EH (cell line): ENCODE measurements around the gene ZC4H2.
A peak's percentile ranks its signal among the peaks of the same experiment; 100 is the strongest.
"Not testable (repeated sequence)": the region's sequence is repeated elsewhere in the genome, so short reads cannot be mapped to it uniquely, and the experiment has no call there.

ENCODE experiments used
- DNase-seq: peaks from one replicate; pipeline ENCODE4 v3.0.0-alpha.2; 2015; ENCODE audit warnings: low read depth

ZC4H2 gene, protein sequence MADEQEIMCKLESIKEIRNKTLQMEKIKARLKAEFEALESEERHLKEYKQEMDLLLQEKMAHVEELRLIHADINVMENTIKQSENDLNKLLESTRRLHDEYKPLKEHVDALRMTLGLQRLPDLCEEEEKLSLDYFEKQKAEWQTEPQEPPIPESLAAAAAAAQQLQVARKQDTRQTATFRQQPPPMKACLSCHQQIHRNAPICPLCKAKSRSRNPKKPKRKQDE

DNA sequence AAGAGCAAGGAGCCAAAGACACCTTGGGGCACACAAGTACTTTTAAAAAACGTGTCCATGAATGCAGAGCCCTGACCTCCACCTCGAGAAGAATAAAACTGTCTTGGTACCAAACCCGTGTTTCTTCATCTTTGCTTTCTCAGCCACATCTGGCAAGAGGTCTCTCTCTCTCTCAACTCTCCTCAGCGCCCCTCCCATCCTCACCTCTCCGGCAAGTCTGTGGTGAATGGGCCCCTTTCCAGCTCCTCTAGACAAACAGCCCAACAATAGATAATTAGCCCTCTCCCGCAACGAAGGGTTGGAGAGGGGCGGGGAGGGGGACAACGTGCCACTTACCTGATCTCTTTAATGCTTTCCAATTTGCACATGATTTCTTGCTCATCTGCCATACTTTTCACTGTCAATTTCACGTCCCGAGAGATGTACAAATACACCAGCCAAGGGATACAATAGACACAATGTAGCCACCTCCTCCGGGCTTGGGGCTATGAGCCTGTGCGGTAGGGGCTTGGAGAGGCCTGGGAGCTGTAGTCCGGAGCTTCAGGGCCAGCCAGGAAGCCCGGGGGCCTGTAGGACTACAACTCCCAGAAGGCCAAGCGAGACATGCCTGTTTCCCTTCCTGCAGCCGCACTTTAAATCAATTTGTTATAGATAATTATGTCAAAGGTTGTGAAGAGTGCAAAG is at the start of gene ZC4H2:
Gene ZC4H2 (minus strand): TSS at position 462 of the 684 bp plus-strand sequence. CDS start 73 bp downstream, at position 389.
- peak; percentile 79 for DNase-seq

DNA sequence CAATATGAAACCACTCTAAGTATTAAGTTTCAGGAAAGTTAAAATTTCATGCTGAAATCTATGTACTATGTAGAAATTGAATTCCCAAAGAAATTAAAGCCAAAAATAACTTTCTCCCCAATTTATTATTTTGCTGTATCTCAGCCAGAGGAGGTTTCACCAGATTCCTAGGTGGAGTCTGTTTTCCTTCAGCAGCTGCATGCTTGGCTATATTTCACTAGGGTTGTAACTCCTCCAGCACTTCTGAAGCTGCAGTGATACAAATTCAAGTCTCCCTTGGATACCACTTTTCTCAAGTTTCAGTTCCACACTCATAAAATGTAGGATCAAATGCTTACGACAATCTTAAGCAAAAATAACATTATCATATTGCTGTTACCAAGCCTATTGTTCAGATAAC is 41.2 kb upstream of the ZC4H2 start:
- DNase-seq, result no peak

DNA sequence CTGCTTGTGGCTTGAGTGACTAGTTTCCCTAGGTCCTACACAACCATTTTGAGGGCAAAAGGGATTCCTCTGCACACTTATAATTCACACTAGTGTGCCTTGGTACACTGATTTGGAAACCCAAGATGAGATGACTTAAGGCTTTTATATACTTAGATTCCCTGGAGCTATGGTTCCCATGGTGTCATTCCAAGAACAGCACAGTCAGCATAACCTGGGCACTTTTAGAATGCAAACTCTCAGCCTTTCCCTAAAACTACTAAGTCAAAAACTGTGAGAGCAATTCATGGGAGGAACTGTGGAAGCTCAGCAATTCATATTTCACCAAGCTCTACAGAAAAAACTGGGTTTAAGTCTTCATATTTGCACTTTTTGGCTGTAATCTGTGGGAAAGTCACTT is 38.0 kb upstream of the ZC4H2 start:
- DNase-seq, result no peak

DNA sequence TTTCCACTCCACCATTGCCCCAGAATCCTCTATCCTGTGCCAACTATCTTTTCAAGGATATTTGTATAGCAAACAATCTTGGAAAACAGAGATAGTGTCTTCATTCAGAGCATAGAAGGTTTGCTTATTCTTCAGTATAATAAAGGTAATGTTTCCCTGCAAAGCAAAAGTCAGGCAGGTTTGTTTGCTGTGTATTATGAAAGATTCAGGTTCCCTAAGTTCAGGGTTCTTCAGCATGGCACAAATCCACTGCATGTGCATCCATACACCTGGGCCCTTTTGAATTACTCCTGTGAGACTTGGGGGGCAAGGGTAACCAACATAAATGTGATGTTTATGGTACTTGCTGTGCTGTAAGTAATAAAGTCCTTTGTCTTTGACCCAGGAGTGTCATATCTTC is 33.2 kb upstream of the ZC4H2 start:
- DNase-seq, result no peak

DNA sequence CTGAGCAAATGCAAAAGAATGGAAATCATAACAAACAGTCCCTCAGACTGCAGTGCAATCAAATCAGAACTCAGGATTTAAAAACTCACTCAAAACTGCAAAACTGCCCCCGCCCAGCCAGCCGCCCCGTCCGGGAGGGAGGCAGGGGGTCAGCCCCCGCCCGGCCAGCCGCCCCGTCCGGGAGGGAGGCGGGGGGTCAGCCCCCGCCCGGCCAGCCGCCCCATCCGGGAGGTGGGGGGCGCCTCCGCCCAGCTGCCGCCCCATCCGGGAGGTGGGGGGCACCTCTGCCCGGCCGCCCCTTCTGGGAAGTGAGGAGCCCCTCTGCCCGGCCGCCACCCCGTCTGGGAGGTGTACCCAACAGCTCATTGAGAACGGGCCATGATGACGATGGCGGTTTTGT is 26.0 kb upstream of the ZC4H2 start:
- not testable (repeated sequence) for DNase-seq

DNA sequence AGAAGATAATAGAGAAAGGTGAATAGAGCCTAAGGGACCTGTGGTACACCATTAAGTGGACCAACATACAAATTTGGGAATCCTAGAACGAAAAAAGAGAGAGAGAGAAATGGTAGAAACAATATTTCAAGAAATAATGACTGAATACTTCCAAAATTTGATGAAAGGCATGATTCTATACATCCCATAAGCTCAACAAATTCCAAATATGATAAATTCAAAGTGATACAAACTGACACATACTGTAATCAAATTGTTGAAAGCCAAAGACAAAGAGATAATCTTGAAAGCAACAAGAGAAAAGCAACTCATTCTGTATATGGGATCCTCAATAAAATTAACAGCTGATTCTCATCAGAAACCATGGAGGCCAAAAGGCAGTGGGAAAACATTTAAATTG is 20.6 kb upstream of the ZC4H2 start:
- no peak for DNase-seq

DNA sequence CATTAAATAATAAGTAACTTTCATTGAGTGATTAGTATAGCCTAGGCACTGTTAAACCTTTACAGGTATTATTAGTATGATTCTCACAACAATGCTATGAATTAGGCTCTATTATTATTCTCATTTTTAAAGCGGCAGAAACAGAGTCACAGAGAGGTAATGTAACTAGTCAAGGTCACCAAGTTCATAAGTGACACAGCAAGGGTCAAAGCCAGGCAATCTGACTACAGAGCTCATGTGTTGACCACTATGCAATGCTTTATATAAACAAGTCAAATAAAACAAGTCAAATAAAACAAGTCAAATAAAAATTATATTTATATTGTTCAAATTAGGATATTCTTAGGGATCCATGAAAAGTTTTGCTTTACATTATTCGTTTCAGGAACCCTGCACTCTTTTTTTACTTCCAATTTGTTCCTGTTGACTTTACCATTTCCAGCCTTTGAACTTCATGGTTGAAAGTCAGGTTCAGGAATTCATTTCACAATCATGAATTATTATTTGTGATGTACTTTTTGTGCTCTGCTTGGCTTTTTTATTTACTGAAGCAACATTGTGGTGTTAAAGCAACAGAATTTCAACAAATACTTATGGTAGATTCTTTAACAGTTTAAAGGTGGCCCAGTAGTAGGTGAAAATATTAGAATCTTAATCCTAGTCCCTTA is 18.0 kb upstream of the ZC4H2 start:
- no peak for DNase-seq

DNA sequence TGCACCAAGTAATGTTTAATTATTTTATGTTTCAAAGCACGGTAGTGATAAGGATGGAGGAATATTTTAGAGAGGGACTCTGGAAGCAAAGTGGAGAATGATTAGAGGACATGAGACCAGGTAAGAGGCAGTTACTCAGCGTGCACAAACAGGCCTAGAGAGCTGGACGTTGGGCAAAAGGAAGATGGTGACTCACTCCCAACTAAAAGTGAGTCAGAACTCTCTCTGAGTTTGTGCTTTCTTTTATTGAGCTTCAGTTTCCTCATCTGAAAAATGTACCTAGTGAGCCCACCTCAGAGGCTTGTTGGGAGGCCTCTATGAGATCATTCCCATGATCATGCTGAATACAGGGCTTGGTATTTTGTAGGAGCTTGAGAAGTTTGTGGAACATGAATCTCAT is 1.6 kb upstream of the ZC4H2 start:
- DNase-seq, result peak; percentile 1

DNA sequence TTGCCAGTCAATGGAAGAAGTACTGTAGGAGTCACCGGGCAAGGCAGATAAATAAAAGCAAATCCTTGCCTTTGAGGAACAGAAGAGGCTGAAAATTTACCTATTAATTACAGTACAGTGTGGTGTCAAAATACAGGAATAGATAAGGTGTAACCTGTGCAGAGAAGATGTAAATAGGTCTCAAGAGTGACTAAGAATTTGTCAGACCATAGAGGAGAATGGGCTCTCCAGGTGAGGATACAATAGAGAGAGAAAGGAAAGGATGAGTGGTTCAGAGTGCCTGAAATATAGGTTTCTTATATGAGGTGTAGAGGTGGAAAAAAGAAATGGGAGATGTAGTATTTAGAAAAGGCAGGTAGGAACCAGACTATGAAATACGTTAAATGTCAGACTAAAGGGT is 801 bp upstream of the ZC4H2 start:
- DNase-seq, result no peak

DNA sequence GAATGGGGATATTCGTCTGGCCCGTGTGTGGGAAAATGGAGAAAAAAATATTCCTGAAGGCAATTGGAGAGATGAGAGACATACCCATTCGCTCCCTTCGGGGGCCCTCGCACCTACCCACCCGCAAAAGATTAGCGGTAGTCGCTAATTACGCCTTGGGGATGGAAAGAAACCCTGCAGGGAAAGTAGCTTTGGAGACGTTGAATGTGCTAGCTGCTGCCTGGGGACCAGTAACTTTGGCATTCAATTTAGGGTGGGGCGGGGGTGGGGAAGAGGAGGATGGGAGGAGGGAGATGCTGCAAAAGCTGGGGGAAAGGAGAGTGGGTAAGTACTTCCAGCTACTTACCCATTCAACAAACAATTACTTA is 407 bp upstream of the ZC4H2 start:
- no peak for DNase-seq

DNA sequence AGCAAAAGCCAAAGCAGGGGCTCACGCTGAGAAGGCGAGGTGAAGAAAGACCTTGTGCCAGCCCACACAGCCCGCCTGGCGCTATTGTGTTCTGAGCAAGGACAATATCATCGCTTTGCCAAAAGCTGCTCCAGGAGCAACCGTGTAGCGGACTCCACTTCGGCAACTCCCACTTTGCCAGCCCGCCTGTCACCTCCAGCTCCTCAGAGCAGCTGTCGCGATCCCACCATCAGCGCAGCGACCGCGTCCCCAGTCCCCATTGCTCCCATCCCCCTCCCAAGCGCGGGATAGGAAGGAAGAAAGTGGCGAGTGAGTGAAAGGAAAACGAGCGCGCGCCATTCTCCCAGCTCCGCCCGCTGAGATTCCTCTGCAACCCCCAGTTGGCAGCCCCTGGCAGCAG is 759 bp downstream of the ZC4H2 start:
- peak; percentile 15 for DNase-seq

DNA sequence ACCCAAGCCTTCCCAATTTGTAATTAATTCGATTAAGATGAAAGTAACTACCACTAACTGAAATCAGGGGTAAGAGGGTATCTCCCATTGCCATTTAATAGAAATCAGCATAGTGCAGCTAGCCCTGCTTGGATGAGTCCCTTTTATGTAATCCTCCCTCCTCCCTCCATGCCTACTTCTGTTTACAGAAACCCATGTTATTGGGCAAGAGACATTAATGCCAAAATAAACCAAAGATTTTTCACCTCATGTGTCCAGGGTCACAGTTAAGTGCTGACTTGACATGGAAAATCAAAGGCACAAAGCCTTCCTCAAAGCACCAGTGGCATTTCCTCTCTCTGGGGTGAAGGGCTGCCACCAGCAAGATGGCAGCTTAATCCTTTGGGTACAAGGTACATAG is 50.8 kb downstream of the ZC4H2 start:
- no peak for DNase-seq

DNA sequence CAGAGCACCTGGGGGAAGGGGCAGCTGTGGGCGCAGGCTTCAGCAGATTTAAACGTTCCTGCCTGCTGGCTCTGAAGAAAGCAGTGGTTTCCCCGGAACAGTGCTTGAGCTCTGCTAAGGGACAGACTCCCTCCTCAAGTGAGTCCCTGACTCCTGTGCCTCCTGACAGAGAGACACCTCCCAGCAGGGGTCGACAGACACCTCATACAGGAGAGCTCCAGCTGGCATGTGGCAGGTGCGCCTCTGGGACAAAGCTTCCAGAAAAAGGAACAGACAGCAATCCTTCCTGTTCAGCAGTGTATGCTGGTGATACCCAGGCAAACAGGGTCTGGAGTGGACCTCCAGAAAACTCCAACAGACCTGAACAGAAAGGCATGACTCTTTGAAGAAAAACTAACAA is 68.1 kb downstream of the ZC4H2 start:
- no peak for DNase-seq

DNA sequence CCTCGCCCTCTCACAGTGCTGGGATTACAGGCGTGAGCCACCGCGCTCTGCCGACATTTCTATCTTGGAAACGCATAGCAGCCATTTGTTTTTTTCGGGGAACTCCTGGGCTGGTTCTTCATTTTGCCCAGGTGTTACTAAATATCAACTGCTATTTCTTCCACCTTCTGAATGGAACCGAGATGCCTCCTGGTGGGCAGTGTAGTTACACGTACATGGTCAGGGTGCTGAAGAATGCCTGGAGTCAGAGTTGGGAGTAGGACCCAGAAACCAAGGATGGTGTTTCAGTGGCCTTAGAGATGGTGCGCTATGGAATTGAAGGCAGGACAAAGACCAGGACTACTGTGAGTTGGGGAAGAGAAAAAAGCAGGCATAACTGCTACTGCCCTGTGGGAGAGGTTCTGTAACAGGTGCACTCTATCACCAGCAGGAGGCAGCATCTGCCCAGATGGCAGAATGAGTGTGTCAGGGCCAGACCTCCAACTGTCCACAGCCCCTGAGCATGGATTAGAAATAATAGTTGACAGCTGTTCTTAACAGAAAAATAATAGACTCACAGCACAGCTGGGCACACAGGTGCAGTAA is 81.7 kb downstream of the ZC4H2 start:
- DNase-seq, result peak; percentile 1

DNA sequence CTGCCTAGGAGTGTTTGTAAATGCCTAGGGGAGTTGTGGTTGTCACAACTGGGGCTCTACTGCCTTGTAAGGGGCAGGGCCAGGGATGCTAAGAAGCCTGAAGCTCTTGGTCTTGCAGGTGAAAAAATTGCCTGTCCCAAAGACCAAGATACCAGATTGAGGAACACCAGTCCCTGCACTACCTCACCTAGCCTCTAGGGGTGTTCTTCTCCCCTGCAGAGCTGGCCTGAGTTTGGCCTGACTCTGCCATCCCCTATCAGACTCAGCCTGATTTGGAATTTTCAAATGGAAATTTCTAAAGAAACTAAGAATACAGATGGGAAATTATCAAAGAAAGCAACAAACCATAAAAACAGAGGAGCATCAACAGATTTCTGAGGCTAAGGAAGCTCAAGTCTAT is 90.4 kb downstream of the ZC4H2 start:
- DNase-seq, result no peak

DNA sequence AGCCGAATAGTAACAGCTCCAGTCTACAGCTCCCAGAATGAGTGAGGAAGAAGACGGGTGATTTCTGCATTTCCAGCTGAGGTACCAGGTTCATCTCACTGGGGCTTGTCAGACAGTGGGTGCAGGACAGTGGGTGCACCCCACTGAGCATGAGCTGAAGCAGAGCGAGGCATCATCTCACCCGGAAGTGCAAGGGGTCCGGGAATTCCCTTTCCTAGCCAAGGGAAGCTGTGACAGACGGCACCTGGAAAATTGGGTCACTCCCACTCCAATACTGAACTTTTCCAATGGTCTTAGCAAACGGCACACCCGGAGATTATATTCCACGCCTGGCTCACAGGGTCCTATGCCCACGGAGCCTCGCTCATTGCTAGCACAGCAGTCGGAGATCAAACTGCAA is 97.5 kb downstream of the ZC4H2 start:
- not testable (repeated sequence) for DNase-seq

DNA sequence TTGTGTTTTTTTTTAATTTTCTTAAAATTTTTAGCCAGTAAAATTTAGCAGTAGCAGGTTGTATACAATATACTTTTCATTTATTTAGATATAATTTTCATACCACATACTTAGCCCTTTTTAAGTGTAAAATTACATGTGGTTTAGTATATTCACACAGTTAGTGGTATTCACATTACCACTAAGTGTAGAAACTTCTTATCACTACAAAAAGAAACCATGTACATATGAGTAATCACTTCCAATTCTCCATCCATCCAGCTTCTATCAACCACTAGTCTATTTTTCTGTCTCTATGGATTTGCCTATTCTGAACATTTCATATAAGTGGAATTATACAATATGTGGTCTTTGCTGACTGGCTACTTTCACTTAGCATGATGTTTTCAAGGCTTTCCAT is 109.0 kb downstream of the ZC4H2 start:
- DNase-seq, result no peak
